Gastroesophageal sphincter (tissue), 4 donors: Measurements from ENCODE around the gene SIRPB1. TPM values are rescaled to one million over a fixed set of nuclear protein-coding genes. Genes with fewer than 3 reads are reported as not detected.

Experiments used
- ATAC-seq: fragments of 150-250 bp; one replicate; pipeline ENCODE4 v1.9.1; 2016; ENCODE audit warnings: mild to moderate bottlenecking, moderate library complexity
- H3K27ac ChIP-seq, 4 donors: fragments of 200-600 bp; sonication (generic) in 3 of 4; 1 replicate in 3 of 4; 2 replicates in 1 of 4; pipeline ENCODE4 v1.5.1; 2016 to 2019
- H3K27me3 ChIP-seq: fragments of 200-600 bp; sonication (generic); one replicate; pipeline ENCODE4 v1.5.1; 2019
- H3K36me3 ChIP-seq, 2 donors: fragments of 200-600 bp; sonication (generic); one replicate each; pipeline ENCODE4 v1.5.1; 2019; ENCODE audit warnings: control low read depth in 1 of 2
- H3K4me1 ChIP-seq, 3 donors: fragments of 200-600 bp; sonication (generic); 1 replicate in 2 of 3; 2 replicates in 1 of 3; pipeline ENCODE4 v1.5.1; 2016 to 2019; ENCODE audit warnings: control low read depth in 2 of 3
- H3K4me3 ChIP-seq, 2 donors: fragments of 200-600 bp; sonication (generic); one replicate each; pipeline ENCODE4 v1.5.1; 2019; ENCODE audit warnings: mild to moderate bottlenecking in 1 of 2, moderate library complexity in 1 of 2
- H3K9me3 ChIP-seq, 3 donors: fragments of 200-600 bp; sonication (generic); one replicate each; pipeline ENCODE4 v1.5.1; 2017 to 2019; ENCODE audit warnings: control low read depth in 2 of 3
- CTCF ChIP-seq, 4 experiments: fragments of 200-600 bp in 2 of 4; fragments of 450-650 bp in 2 of 4; sonication (generic) in 1 of 4; IDR thresholded peaks; one replicate each; pipeline ENCODE4 v1.5.1; 2017 to 2019; ENCODE audit warnings: antibody characterized with exemption in 4 of 4, mild to moderate bottlenecking in 2 of 4, moderate library complexity in 2 of 4
- EP300 ChIP-seq: sonication (generic); formaldehyde crosslinking; IDR thresholded peaks from one replicate; pipeline ENCODE4 v1.6.1; 2017; ENCODE audit warnings: antibody characterized with exemption, mild to moderate bottlenecking
- POLR2A ChIP-seq, 2 donors: fragments of 450-650 bp; IDR thresholded peaks; one replicate each; pipeline ENCODE4 v1.6.1; 2017; ENCODE audit warnings: antibody characterized with exemption in 2 of 2, mild to moderate bottlenecking in 2 of 2, moderate library complexity in 1 of 2
- POLR2AphosphoS5 ChIP-seq: sonication (generic); formaldehyde crosslinking; IDR thresholded peaks from one replicate; pipeline ENCODE4 v1.6.1; 2017; ENCODE audit warnings: antibody characterized with exemption
- WGBS, 2 donors: methylation state at CpG; one replicate each; pipeline ENCODE4 v1.1.5; 2018; ENCODE audit warnings: low coverage in 1 of 2; 5-methylcytosine and 5-hydroxymethylcytosine counted together
- total RNA-seq, 4 donors: library from RNA; depleted of rRNA; stranded (reverse); fragments of >200 nt; gene quantifications; one replicate each; pipeline ENCODE4 v1.1.0, GENCODE V29; 2016

Gene SIRPB1
- total RNA-seq, 4 donors from 2014 or later: 3.4 to 6.9 (median 4.3) TPM

- no peak for ATAC-seq
- H3K4me1 ChIP-seq: no peaks in the 10 kb centered on the region
- no peaks in the 10 kb centered on the region for H3K9me3 ChIP-seq
- no peak overlapping the region for H3K27ac ChIP-seq
- no peak overlapping the region for H3K4me3 ChIP-seq
- H3K27me3 ChIP-seq: no peaks in the 10 kb centered on the region
- H3K36me3 ChIP-seq: no peaks in the 10 kb centered on the region
- TF ChIP-seq CTCF (IDR thresholded peaks at IDR 0.05) (no peak), POLR2A (IDR thresholded peaks at IDR 0.05) (no peak), EP300 (no peak), POLR2AphosphoS5 (no peak)
- WGBS, 2 donors: no CpG with 5 or more reads among the region's 5 CpGs
Observed at GRCh38 chr20:1600736-1601135, 19.1 kb downstream of the SIRPB1 start.

GRCh38 chr20:1595333-1595732 is 24.5 kb downstream of the SIRPB1 start:
- no peak for TF ChIP-seq EP300
- TF ChIP-seq POLR2A (IDR thresholded peaks at IDR 0.05): no peak
- WGBS, 2 donors: no CpG with 5 or more reads among the region's 1 CpG
- Histone ChIP-seq H3K27me3 (no peaks in the 10 kb centered on the region), H3K27ac (no peak overlapping the region), H3K36me3 (no peaks in the 10 kb centered on the region), H3K4me3 (no peak overlapping the region), H3K9me3 (no peaks in the 10 kb centered on the region), H3K4me1 (no peaks in the 10 kb centered on the region)
- ATAC-seq: no peak

GRCh38 chr20:1588533-1589460 is 31.0 kb downstream of the SIRPB1 start:
- 50% methylated on average over 3 of the region's 9 CpGs; no CpG with 5 or more reads in 1 of the 2 donors for WGBS, 2 donors

GRCh38 chr20:1587781-1588532 is 31.9 kb downstream of the SIRPB1 start:
- Histone ChIP-seq H3K9me3 (no peaks in the 10 kb centered on the region), H3K4me1 (no peaks in the 10 kb centered on the region), H3K4me3 (no peak overlapping the region), H3K36me3 (no peaks in the 10 kb centered on the region), H3K27ac (no peak overlapping the region), H3K27me3 (no peaks in the 10 kb centered on the region)
- 83% methylated on average over 1 of the region's 3 CpGs; no CpG with 5 or more reads in 1 of the 2 donors for whole genome bisulfite sequencing, 2 donors
- TF ChIP-seq CTCF (IDR thresholded peaks at IDR 0.05): no peak
- no peak for TF ChIP-seq POLR2A (IDR thresholded peaks at IDR 0.05)
- TF ChIP-seq EP300: no peak
- no peak for TF ChIP-seq POLR2AphosphoS5
- ATAC-seq: no peak

More at GRCh38 chr20:1588533-1589460, 31.0 kb downstream of the SIRPB1 start:
- Histone ChIP-seq H3K27ac (no peak overlapping the region), H3K27me3 (no peaks in the 10 kb centered on the region), H3K36me3 (no peaks in the 10 kb centered on the region), H3K4me1 (no peaks in the 10 kb centered on the region), H3K9me3 (no peaks in the 10 kb centered on the region), H3K4me3 (no peak overlapping the region)
- ATAC-seq: no peak
- no peak for TF ChIP-seq EP300
- no peak for TF ChIP-seq CTCF (IDR thresholded peaks at IDR 0.05)
- TF ChIP-seq POLR2A (IDR thresholded peaks at IDR 0.05): no peak
- no peak for TF ChIP-seq POLR2AphosphoS5

GRCh38 chr20:1579488-1579887 is 40.3 kb downstream of the SIRPB1 start:
- Histone ChIP-seq H3K27ac (no peak overlapping the region), H3K4me1 (no peaks in the 10 kb centered on the region), H3K9me3 (no peaks in the 10 kb centered on the region), H3K27me3 (no peaks in the 10 kb centered on the region), H3K36me3 (no peaks in the 10 kb centered on the region), H3K4me3 (no peak overlapping the region)
- ATAC-seq: no peak
- TF ChIP-seq POLR2A (IDR thresholded peaks at IDR 0.05): no peak
- TF ChIP-seq EP300: no peak
- no peak for TF ChIP-seq POLR2AphosphoS5
- TF ChIP-seq CTCF (IDR thresholded peaks at IDR 0.05): no peak
- 51 to 89% methylated on average over 2 to 4 of the region's 6 CpGs for WGBS, 2 donors
